ENCODE measurements around the gene RBM24.

Gene RBM24

DNA sequence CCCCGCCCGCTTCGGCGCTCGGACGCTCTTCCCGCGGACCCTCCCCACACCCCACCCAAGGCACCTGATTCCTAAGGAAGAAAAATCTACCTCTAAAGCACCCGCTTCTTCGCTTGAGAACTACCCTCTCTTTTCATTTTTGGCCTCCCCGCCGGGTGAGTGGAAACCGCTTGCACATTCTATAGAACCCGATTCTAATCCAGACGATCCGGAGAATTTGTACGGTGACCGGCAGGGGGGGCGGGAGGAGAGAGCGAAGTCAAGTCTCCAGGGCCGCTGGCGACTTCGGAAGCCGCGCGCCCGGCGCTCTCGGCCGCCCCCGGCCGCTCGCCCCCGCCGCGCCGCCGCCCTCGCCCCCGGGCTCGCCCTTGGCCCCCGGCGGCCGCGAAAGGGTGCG, at the start of gene RBM24:
Gene RBM24, plus strand, starts transcription at position 262 of the 397 bp plus-strand sequence. CDS start 221 bp downstream, outside the sequence.
- DNase-seq (ENCODE audit: low spot score), result no peak

DNA sequence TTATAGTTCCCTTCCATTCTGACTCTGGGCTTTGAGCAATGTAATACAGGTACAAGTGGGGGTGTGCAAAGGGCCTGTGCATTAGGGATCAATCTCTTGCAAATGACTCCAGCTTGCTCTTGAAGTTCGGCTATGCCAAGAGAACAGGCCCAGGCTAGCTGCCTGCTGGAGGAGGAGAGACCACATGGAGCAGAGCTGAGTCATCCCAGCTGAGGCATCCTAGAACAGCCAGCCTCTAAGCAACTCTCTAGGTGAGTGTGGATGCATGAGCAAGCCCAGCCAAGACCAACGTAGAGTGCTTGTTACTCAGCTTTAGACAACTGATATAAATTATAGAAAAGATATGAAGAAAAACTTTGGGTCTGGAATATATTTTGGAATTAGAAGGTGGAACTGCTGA, 47.6 kb upstream of the RBM24 start:
- DNase-seq (ENCODE audit: low spot score), result no peak

DNA sequence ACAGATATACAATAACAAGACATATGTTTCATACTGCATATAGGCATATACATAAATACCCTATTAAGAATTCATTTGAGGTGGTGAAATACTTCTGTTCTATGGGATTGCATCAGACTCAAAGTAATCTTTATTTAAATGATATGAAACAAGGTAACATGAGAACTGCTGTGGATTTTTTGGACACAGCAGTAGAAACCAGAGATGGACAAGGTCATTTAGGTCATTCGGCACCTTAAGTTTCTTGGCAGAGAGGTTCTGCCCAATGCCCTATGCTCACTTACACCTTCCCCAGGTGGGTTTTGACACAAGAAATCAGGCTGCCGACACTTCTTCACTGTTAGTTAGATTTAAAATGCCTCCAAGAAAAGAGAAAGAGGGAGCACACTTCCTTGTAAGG, 43.9 kb upstream of the RBM24 start:
- no peak for DNase-seq (ENCODE audit: low spot score)

DNA sequence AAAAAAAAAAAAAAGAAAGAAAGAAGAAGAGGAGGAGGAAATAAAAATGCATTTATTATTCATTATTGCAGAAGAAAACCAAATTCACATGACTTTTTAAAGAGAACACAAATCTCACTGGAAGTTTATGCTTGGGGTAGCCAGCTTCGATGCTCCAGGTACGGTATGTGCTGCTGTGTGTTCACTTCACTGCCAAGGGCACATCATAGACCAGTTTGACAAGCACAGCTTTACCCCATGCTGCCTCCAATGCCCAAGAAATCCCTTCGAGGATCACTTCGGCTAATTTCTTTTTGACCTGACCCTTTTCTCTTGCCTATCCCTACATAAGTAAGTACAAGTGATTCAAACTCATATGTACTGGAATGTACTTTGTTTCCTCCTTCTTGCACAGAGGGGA, 41.9 kb upstream of the RBM24 start:
- DNase-seq (ENCODE audit: low spot score), result no peak

DNA sequence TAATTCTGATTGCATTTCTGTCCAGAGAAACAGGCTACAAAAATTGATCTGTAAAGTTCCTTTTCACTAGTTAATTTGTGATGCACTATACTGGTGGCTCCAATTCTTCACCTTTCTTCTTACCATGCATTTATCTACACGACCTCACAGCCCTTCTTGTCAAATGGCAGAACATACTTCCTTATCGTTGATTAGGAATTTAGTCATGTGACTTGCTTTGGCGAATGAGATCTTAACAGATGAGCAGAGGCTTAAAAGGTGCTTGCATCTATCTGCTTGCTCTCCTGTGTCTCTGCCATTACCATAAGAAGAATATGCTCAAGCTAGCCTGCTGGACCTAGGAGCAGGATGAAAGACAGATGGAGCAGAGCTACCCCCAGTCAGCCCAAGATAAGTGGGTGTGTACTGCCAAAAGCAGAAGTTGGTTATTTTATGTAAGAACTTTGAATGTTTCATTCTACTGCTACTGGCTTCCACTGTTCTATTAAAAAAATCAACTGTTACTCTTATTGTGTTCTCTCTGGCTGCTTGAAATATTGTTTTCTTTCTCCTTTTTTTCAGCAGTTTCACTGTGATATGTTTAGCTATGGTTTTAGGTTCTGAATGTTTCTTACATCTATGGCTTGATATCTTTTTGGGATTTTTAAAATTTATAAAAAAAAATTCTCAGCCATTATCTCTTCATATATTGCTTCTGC, 40.2 kb upstream of the RBM24 start:
- no peak for DNase-seq (ENCODE audit: low spot score)

DNA sequence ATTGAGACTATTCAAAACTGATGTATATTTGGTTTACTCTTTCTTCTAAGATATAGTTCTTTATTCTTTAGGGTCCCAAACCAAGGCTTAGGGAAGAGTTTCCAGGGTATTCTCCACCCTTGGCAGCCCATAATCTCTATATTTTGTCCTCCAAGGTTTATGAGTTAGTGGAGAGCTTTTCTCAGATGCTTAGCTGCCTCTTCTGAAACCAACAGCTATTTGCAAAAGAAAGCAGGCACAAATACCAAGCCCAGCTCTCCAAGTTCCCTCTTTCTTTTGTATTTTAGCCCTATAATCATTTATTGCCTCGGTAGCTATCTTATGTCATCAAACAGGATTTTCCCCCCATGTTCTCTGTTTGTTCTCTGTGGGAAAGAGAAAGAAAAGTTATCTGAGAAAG, 39.1 kb upstream of the RBM24 start:
- no peak for DNase-seq (ENCODE audit: low spot score)

DNA sequence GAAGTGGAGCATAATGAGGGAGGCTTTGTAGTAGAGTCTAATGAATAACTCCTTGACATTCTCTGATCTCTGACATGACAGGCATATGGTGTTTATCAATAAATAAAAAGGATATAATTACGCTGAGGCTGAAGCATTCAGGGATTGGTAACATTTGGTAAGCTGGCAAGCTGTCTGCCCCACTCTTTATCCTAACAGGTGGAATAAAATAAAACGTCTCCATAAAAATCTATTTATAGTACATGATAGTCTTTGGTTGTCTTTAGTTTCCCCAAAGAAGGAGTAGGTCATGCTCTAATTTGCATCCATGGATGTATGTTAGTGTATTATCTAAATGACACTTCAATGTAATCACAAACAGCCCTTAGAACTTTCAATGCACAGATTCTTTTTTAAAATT, 30.9 kb upstream of the RBM24 start:
- DNase-seq (ENCODE audit: low spot score), result no peak

DNA sequence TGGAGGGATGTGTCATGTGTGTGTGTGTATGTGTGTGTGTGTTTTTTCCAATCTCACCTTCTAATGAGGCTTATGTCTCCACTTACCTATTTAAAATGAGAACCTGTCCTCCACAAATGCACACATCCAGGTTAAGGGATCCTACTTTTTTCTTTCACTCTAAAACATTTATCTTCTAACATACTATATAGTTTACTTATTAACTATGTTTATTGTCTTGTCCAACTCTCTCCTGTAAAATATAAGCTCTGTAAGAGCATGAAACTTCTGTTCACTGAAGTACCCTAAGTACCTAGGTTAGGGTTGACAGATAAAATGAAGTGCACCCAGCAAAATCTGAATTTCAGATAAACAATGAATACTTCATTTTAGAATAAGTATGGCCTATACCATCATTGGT, 29.2 kb upstream of the RBM24 start:
- no peak for DNase-seq (ENCODE audit: low spot score)

DNA sequence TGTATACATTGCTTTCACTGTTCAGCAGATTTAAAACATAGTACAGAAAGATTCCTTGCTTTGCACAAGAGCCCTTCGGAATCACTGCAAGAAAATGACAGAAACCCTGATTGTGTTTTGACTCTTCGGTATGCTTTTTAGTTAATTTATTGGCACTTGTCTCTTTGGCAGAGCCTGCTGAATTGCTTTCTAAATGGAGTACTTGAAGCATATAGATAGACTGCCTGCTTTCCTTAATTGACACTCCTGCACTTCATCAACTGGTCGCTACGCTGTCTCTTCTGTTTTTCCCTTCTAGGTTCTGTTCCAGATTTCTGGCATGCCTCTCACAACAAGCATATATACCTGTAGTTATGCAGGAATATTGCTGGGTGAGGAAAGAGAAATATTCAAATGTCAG, 22.4 kb upstream of the RBM24 start:
- no peak for DNase-seq (ENCODE audit: low spot score)

DNA sequence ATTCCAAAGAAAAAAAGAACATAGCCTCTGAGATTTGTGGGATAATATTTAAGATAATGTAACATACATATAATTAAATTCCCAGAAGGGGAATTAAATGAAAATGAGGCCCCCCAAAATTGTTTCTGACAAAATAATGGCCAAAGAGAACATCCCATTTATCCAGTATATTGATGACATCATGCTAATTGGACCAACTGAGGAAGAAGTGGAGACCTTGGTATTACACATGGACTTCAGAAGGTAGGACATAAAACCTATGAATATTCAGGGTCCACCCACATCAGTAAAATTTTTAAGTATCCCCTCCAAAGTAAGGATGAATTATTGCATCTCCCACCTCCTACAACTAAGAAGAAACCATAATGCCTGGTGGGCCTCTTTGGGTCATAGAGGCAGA, 15.6 kb upstream of the RBM24 start:
- no peak for DNase-seq (ENCODE audit: low spot score)

DNA sequence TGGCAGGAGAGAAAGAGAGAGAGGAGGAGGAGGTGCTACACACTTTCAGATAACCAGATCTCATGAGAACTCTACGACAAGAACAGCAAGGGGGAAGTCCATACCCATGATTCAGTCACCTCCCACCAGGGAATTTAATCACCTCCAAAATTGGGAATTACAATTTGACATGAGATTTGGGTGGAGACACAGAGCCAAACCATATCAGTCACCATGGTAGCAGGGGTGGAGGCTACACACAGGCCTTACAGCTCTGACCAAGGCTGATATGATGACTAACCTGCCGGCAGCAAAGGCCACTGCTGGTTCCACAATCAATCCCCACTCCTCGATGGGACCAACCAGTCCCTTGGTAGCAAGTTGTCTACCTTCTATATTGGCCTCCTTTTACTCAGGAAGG, 13.6 kb upstream of the RBM24 start:
- no peak for DNase-seq (ENCODE audit: low spot score)

DNA sequence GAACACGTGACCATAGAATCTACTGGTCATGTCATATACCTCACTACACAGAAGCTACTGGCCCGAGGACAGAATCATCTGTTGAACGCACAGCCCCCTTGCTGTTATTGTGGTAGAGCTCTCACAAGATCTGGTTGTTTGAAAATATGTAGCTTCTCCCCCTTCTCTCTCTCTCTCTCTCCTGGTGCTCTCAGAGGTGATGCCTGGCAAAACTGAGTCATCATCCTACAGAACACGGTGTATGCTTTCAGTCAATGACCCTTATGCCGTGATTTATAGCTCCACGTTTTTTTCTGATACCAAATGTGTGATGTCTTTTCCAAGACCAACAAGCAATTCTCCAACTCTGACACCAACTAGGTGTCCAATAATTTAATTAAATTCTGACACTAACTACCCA, 13.0 kb upstream of the RBM24 start:
- DNase-seq (ENCODE audit: low spot score), result no peak

DNA sequence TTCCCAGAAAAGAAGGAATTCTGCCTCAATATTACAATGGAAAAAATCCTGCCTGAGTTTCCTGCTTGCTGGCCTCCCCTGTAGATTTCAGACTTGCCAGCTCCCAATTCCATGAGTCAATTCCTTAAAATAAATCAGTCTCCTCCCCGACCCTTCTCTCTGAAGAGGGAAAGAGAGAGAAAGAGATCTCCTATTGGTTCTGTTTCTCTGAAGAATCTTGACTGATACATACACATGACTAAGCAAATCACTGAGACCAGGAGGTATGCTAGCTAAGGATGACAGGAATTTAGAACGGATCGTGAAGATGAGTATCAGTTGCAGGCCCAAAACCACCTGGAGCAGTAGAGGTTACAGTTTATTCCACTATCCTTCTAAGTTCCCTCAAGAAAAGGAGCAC, 11.3 kb upstream of the RBM24 start:
- no peak for DNase-seq (ENCODE audit: low spot score)

DNA sequence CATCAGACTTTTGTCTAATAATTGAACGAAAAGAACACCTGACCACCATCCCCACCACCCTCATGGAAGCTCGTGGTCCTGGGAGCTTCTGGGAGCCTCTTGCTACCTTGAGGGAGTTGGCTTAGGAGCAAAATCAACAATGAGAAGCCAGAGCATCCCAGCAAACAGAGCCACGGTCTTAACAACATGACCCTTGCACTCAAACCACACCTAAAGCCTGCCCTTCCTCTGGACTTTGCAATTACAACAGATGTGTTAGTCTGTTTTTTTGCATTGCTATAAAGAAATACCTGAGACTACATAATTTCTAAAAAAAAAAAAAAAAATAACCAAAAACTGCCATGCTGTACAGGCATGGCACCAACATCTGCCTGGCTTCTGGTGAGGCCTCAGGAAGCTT, 9.5 kb upstream of the RBM24 start:
- DNase-seq (ENCODE audit: low spot score), result no peak

DNA sequence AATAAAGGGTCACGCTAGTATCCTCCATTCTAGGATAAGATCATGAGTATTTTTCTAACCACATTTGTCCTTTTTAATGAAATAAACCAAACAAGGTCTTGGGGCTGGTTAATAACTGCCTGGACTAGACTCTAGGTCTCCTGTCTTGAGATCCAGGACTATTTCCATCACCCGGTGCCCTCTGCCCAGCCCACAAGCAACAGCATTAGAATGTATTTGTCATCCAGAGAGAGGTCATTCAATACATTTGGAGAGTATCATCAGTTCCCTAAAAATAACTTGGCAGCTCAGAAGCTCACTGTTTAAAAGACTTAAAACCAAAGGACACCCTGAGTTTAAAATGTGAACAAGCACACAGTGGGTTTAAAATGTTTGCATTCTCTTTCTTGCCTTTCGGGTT, 4.4 kb upstream of the RBM24 start:
- DNase-seq (ENCODE audit: low spot score), result no peak

DNA sequence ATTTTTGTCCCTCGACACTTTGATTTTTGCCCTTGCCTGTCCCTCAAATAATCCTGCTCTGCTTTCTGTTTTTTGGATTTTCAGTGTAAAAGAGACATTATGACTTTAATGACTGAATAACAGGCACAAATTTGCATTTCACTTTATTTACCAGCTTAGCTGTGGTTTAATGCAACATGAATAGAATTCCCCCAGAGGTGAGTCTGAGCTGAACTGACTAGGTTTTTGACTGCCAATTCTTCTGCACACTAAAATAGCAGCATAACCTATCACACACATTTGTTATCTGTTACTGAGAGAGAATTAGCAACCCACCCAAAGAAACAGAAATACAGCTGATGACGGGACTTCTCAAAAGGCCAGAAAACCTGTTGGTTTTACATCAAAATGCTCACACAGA, 3.9 kb upstream of the RBM24 start:
- no peak for DNase-seq (ENCODE audit: low spot score)

DNA sequence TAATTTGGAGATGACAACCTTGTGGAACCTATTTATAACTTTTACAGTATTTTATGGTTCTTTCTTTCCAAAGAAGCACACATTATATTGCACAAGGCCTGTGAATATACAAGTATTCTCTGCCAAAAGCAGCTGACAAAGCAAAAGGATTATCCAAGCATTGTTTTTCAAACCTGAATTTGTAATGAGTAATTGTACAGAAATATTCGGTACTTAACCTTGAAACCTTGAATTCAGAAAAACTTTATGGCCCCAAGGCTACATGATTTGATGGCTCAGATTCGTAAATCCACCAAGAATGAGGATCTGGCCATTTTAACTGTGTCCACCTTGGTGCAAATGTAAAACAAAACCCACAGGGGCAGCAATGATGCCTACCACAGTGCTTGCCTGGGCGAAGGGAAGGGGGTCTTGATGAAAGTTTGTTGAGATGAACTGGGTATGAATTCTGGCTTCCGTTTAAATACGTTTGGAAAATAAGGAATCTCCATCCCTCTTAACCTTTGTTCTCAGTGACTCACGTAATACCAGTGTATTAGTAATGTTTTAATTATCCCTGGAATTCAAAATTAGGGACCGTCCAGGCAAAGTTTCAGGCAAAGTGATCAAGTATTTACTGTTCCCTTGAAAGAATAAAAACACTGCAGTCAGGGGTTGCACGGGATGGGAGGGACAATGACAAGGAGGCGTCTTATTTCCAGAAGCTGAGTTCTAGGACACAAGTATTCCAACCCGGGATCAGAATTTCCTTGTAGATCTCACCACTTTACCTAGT, 2.7 kb upstream of the RBM24 start:
- DNase-seq (ENCODE audit: low spot score), result no peak

DNA sequence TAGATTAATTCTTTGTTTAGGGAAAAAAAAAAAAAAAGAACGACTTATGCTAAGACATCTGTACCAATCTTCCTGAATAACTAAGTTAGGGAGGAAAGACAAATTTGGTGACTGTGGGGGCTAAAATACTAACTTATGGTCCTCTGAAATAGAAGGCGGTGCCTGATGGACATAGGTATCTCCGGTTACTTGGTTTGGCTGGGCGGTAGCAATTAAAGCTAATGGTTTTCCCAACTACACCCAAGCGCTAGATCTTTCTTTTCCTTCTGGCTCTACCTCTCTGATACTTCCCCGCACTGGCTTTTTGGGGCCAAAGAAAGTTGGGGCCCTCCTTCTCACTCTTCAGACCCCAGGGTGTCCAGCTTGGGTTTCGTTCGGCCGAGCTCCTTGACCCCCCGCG, 1.0 kb upstream of the RBM24 start:
- DNase-seq (ENCODE audit: low spot score), result no peak

DNA sequence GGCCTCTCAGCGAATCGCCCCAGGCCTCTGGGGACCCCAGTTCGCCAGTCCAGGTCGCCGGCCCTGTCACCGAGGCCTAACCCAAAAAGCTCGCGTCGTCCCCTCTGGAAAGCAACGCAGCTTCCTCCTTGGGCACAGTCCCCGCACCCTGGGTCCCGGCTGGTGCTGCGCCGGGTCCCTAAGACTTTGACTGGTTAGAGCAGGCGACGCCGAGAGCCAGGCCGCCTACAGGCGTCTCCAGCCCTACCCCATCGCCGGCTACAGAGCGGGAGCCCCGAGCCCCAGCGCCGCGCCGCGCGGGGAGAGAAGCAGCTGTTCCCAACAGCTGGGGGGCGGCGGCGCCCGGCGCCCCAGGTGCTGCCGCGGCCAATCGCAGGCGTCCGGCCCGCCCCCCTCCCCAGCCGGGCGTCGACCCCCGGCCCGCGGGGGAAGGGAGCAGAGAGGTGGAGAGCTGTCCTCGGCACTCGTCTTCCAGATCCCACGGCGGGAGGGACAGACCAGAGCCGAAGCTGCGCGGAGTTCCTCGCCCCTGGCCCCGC, 540 bp upstream of the RBM24 start:
- DNase-seq (ENCODE audit: low spot score), result no peak

DNA sequence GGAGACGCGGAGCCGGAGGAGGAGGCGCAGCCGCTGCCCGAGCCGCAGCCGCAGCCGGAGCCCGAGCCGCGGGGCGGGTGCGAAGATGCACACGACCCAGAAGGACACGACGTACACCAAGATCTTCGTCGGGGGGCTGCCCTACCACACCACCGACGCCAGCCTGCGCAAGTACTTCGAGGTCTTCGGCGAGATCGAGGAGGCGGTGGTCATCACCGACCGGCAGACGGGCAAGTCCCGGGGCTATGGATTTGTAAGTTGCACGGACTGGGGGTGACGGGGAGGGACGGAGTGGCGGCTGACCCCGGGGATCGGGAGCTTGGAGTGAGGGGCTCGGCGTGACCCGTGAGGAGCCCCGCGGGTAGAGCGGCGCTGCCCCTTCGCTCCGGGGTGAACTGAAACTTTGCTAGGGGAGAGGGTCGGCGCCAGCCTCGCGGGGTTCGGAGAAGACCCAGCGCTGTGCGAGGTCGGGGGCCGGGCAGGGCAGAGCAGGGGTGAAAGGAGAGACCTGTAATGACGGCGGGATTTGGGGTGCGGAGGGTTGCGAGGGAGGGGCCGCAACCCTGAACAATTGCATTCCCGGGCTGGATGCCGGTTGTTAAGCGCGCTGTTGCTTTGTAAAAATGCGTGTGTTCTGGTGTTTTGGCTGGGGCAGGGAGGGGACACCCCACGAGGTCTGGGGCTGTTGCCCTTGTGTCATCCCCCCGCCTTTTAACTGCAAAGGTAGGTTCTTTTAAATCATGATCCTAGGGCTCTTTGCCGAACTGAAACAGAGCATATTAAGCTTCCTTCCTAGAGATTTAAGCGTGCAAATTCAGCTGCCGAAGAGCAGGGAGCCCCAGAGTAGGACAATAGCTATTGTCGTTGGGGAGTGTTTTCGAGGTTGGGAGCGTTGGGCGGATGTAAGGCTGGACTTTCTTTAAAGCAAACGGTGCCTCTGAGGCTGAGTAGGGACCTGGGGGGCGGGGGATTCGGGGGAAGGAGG, 628 bp downstream of the RBM24 start:
- DNase-seq (ENCODE audit: low spot score), result no peak

DNA sequence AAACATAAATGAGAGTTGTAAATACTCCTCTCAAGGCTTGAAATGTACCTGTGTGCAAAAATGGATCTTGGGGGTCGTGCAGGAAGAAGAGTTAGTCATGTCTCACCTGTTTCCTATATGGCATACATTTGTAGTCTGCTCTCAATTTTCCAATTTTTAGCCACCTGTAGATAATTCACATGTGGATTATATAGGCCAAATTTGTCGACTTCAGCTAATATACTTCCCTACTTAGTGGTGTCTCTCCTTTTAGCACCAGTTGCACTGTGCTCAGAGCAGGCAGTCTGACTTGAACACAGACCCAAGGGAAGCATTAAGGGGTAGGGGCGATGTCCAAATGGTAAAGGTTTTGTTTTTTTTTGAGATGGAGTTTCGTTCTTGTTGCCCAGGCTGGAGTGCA, 1.9 kb downstream of the RBM24 start:
- DNase-seq (ENCODE audit: low spot score), result no peak

DNA sequence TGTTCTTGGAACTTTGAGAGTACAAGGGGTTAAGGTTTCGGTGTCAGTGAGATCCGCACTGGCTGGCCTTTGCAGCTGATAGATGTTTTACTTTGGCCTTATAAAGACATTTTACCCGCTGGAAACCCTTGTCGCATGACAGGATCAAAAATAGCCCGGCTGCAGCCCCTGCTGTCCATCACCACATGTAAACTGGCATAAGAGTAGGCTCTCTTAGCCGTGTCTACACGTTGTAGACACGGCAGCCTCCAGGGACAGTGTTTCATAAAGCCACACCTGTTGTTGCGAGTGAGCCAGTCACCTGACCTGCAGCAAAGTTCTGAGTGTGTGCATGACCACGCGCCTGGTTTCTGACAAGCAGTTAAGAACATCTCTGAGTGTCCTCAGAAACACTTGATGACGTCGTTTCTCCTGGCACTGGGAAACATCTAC, 8.5 kb downstream of the RBM24 start:
- DNase-seq (ENCODE audit: low spot score), result no peak
